ENCODE results near the gene HSPA12A. TPM values are rescaled to one million over a fixed set of nuclear protein-coding genes. Genes with fewer than 3 reads are reported as not detected.

The HSPA12A gene
- polyA plus RNA-seq, 3 donors, result 32.7 to 56.5 (median 48.7) TPM

DNA sequence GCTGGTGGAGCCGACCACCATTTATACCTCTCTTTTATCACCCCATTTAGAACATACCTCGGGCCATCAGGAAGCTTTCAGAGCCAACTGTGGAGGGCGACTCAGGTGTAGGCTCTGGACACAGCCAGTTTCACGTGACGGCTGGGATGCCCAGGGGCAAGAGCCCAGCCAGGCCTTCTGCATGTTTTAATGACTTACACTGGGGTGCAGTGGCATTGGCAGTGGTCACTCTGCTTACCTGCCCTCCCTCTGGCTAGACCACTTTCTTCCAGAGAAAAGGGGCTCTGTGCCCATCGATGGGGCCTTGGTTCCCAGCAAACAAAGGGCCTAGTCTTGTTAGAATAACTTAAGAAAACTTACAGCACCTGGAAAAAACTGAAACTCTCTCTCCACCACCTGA, 71.7 kb downstream of the HSPA12A start:
- DNase-seq, result no peak

DNA sequence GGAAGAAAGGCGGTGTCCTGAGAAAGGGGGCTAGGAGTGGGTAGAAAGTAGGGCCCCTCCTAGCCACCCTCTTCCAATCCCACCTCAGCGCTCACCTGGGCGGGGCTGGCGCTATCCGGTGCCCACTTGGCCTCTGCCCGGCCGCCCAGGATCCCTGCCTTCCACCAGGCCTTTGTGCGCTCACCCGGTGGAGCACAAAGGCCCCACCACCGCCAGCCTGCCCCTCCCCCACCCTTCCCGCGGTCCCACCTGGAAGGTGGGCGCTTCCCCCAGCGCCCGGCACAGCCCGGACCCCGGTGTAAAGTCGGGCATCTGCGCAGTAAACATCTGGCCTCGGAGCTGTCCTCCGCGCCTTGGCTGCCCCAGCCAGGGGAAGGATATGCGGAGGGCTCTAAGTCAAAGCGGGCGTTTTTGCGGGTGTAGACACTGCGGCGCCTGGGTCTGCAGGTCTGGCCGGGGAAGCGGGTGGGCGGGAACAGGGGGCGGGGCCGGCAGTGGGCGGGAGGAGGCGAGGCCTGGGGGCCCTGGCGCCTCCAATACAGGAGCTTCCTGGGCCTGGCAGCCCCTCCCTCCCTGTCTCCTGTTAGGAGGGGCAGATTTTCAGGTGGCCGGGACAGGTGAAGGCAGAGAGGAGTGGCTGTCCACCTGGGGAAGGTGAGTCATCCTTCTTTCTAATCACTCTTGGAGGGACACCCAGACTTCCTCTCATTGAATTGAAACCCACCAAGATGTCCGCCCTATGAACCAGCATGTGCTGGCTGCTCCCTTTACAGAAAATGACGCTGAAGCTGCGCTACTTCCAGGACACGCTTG, 72.3 kb downstream of the HSPA12A start:
- no peak for DNase-seq

DNA sequence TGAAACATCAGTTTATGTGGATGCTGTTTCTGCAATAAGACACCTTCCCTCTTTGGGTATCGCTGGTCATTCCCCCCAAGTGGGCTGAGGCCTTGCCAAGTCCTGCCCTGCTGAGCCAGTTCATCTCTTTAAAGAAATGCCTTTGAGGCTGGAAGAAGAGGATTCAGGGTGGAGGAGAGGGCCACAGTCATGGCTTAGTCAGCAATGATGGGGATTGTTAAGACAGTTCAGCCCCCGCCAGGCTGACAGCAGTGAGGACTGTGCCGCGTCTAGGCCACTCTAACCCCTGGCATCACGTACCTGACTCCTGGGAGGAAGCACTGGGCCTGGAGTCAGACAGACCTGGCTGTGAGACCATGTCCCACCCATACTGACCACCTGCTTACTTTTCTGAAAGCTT, 73.3 kb downstream of the HSPA12A start:
- DNase-seq, result no peak

DNA sequence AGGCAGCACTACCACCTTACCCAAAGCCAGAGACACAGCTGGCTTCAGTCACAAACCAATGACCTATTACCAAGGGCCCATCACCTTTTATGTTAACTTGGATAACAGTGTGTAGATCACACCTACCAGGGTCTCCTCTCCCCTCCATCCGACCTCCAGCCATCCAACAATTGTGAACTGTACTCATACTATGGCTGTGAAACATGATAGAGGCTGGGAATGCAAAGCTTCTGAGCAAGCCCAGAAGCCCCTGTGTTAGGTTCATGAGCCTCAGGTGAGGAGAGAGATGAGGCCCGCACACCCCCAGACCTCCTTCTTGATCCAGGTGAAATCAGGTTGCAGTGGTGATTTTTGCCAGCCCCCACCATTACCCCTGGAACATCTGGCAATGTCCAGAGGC, 73.9 kb downstream of the HSPA12A start:
- DNase-seq, result no peak

DNA sequence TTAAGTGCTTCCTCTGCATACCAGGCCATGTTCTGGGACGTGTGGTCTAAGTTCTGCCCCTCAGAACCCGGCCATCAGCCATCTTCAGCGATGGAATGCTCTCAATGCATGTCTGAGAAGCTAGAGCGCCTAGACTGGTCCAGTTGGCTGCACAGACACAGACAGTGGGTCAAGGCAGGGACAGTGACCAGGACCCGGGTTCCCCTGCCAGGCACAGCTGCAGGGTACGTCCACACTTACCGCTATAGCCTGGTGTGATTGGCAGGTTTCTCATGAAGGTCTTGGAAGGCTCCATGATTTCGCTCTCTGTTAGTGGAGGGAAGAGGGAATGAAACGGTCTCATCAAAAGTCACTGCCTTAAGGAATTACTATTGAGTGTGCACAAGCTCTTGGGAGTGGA, 74.3 kb downstream of the HSPA12A start:
- no peak for DNase-seq

DNA sequence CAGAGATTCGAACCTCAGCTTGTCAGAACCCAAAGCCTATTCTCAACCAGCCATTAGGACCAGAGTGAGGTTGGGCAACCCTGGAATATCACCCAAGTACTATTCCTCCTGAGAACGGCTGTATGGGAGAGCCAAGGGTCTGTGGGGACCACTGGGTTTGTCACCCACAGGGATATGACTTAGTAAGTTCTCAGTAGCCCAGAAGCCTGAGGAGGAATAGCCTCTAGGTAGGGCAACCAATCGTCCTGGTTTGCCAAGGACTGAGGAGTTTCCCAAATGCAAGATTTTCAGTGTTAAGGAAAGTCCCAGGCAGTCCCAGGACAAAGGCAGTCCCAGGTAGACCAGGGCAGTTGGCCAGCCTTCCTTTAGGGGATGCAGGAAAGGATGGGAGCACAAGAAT, 74.9 kb downstream of the HSPA12A start:
- DNase-seq, result no peak

DNA sequence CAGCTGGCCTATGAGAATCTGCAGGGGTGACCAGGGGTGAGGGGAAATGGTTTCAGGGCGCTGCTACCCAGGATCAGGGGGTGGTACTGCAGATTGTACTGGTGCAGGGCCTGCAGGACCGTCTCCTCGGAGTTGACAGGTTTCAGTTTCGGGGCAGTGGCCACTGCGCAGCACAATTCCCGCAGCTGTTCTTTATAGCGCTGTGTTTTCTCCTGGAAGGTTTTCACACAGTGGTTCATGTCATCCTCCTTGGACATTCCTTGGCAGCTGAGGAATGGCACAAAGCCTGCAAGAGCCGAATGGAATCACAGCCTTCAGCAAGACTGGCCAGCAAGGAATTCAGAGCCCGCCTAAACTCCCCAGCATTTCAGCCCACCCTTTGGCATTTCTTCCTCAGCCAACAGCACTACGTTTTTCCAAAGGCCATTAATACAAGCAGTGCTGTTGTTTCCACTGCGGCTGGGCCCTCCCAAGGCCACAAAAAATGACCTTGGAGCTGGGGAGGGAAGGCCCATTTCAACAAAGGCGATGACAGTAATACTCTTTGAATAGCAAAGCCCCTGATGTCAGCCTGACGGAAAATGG, 76.7 kb downstream of the HSPA12A start:
- no peak for DNase-seq

DNA sequence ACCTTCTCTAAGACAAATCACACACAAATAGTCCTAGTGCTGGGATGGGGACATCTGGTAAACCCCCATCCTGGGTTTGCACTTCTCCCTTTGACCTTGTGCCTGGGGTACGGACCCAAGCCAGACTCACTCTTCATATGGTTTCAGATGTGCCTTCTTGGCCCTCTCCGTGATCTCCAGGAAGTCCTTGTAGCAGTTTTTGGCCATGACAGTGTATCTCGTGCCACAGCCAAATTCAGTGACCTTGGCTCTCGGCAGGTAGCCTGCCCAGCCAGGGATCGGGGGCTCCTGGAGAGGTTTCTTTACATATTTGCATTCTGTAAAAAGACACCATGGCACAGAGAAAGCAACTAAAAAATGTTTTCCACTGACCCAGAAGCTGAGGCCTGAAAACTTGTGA, 77.7 kb downstream of the HSPA12A start:
- no peak for DNase-seq

DNA sequence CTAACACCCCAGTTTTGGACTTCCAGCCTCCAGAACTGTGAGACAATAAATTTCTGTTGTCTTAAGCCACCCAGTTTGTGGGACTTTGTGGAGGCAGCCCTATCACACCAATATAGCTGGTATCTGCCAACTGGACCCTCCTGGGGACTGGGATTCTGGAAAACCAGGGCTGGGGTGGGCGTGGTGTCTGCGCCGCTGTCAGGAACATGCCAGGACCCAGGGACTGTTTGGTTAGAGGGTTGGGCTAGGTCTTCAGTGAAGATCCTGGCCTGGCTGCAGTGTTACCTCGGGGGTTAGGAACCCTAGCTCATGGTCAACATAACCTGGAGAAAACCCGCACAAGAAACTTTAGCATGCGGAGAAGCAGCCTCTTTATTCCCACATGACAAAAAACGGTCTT, 79.0 kb downstream of the HSPA12A start:
- DNase-seq, result no peak

DNA sequence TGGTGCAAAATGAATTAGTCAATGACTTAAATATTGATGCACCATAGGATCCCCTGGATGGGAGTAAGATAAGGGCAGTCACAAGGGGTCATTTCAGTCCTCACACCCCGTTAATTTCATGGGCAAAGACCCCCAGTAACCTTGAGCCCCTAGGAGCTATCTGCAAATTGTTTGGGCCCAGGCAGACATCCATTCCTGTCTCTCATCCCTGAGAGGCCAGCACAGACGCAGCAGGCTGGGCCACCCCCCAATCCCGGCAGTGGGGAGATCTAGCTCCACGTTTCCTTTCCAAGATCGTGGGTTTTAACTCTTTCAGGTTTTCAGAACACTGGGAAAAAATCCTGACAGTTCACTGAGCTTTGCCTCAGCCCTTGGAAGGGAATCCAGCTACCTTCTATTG, 81.5 kb downstream of the HSPA12A start:
- DNase-seq, result no peak

DNA sequence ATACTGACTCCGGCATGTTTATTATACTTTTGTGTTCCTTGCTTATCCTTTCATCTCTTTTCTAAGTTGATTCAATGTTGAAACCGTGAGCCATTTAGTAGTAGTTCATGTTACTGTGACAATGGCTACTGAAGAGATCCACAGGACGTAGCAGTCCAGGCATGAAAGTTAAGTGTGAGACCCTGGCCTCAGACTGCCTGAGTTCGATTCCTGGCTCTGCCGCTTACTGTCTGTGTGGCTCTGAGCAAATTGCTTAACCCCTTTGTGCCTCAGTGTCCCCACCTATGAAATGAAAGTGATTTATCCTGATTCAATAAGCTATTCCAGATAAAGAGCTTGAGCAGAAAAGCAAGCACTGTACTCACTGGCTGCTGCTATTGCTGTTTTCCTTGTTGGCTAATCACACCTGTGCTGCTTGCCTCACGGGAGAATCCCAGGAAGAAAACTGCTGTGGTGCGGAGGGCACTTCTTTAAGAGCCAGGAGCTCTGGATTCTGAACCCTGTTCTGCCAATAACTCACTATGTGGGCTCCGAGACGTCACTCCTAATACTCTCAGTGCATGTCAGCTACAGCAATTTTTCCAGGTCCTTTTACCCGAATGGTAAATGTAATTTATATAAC, 83.2 kb downstream of the HSPA12A start:
- DNase-seq, result no peak

DNA sequence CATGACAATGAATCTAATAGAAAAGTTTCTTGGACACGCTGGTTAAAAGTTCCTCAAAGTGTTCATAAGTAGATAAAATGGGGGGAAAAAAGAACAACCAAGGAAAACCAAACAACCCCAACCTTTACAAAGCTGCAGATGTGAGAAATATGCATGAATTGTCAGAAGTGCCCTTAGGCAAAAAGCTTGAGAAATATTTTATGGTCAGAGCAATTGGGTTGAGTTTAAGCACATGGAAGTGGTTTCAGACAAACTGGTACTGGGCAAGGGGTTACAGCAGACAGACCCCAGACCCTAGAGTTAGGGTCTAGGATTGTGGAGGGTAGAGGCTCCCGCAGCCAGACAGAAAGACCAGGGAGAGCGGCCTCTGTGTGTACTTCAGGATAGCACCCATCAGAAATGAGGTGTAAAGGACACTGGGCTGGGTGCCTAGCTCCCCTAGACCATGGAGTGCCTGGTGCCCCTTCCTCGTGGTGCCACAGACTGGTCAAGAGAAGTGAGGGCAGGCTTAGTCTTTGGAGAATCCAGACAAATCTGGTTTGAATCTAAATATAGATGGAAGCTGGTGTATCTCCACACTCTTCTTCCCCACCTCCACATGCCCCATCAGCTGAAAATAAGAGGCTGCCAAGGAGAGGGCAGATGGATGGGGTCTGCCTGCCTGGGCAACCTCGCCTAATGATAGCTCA, 84.4 kb downstream of the HSPA12A start:
- no peak for DNase-seq

DNA sequence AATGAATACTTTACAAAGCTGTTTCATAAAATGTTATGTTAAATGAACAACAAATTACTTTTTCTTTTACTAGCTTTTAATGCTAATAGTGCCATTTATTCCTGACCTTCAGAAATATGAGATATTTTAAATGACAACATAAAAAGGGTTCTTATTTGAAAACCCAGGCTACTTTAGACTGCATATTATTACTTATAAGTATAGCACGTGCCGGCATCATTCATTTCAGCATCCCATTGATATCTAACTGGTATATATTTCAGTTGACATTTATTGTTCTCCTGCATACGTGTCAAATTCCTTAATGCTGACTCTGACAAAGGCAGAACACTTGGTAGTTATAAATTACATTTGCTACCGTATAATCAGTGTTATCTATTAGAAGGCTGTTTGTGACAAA, 86.3 kb downstream of the HSPA12A start:
- DNase-seq, result no peak

DNA sequence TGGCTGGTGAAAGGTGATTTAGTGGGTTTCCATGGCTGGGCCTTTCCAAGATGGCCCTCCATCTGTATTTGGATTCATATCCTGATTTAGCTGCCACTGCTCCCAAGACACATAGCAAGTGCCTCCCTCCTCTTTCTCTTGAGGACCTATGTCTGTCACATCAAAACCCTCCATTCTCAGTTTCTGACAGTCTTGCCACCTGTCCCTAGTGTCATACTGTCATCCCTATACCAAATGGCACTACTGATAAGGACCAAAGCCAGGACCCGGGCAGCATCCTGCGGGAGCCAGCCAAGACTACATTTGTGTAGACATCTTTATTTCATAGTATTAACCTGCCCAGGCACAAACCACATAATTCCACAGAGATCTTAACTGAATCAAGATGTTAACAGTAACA, 86.8 kb downstream of the HSPA12A start:
- no peak for DNase-seq

DNA sequence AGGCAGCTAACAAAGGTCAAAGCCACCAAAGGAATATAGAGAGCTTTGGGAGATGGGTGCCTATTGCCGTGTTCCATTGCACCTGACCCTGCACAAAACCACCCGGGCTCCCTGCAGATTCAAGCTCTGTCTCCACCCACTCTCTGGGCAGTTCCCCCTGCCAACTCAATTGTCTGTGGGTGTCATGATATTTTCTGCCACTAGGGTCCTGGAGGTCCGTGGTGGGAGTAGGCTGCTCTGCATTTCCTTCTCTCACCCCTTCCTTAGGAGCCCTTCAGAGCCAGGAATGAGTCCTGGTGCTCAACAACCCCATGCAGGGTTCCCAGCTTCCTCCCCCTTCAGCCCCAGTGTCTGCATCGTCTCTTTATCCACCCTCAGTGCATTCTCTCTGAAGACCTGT, 87.5 kb downstream of the HSPA12A start:
- DNase-seq, result no peak

DNA sequence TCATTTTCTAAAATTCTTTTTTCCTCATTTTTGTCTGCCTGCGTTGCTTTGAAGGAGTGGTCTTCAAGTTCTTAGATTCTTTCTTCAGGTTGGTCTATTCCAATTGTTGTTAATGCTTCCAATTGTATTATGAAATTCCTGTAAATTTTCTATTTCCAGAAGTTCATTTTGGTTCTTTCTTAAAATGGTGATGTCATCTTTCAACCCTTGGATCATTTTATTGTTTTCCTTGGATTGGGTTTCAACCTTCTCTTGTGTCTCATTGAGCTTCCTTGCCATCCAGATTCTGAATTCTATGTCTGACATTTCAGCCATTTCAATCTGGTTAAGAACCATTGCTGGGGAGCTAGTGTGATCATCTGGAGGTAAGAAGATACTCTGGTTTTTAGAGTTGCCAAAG, 88.5 kb downstream of the HSPA12A start:
- DNase-seq, result no peak

DNA sequence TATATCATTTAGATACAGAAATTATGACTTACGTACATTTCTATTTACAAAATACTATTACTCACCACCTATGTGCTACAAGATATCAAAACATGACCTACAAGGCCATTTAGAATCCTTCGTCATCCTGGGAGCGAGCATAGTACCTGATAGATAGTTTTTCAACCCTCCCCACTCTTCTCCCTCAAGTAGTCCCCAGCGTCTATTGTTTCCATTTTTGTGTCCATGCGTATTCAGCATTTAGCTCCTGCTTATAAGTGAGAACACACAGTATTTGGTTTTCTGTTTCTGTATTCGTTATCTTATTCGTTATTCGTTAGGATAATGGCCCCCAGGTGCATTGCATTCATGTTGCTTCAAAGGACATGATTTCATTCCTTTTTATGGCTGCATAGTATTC, 93.5 kb downstream of the HSPA12A start:
- DNase-seq, result no peak

DNA sequence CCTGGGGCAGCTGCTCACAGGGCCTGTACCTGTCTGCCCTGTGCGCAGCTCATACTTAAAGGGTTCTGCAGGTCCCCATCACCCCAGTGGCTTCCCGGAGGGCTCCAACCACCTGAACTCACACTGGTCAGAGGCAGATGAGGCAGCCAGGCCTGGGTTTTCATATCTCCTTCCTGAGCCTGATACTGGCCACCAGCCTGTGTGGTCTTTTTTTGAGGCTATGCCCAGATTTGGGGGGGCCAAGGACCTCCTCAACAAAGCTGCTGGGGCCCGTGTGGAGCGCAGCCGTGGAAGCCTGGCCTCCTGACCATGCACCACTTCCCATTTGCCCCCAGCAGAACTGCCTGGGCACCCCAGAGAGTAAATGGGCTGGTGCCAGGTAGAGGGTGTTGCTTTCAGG, 95.9 kb downstream of the HSPA12A start:
- no peak for DNase-seq

DNA sequence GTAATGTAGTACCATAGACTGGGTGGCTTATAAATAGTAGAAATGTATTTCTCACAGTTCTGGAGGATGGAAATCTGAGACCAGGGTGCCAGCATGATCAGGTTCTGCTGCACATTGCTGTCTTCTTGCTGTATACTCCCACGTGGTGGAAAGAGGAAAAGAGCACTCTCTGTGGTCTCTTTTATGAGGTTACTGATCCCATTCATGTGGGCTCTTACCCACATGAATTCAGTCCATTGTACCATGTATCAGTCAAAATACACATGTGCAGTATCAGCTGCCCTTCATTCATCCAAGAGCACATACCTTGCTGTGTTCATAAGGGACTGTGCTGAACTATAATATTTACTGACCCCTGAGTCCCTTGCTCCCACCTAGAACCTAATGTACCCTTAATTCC, 104.5 kb downstream of the HSPA12A start:
- DNase-seq, result no peak

DNA sequence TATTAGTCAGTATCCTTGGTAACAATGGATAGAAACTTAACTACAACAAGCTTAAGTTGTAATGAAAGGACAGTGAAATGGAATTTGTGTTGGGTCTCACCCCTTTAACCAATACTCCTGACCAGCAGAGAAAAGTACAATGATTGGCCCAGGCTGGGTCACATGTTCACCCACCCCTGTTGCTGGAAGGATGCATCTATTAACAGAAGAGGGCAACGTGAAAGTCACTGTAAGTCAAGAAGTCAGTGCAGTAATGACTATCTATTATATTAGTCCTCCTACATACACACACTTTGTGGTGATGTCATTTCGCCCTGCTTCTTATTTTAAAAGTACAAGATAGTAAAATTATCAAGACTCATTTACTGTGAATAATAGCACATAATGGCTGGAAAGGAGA, 105.4 kb downstream of the HSPA12A start:
- no peak for DNase-seq

DNA sequence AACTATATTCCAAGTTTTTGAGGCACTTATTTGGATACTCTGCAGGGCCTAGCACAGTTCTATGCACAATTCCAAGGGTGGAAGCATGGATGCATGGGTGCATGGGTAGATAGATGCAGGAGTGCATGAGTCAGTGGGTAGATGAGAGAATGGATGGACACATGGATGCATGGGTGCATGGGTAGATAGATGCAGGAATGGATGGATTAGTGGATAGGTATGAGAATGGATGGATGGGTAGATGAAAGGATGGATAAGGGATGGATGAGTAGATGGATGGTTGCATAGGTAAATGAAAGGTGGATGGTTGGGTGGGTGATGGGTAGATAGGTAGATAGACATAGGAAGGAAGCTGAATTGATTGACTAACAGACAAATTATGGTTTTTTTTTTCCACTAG, 106.0 kb downstream of the HSPA12A start:
- no peak for DNase-seq

DNA sequence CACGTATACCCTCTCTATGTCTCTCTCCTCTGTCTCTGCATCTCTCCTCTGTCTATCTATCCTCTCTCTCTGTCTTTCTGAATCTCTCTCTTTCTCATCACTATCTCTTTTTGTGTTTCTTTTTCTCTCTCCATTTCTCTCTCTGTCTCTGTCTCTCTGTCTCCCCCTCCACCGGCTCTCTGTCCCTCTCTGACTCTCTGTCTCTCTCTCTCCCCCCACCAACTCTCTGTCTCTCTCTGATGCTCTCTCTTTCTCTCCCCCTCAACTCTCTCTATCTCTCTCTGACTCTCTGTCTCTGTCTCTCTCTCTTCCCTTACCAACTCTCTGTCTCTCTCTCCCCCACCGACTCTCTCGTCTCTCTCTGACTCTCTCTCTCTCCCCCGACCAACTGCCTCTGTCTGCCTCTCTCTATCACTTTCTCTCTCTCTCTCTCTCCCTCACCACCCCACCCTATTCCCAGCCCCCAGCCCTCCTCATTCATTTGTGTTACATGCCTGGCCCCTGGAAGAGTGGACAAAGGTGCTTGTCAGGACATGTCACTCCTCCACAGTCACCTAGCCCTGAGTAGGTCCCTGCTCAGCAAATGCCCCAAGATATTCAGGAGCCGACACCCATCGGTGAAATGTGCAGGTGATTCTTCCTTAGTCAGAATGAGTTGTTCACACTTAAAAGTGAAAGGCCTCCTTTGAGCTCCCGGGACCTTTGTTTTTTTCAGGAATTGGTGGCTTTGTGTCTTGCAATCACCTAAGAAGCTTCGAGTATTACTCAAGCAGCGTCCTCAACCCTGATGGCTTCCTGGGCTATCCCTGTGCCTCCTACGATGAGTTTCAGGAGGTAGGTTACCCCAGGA, 108.0 kb downstream of the HSPA12A start:
- DNase-seq, result no peak
